SK-N-SH treated with all-trans-retinoic acid at 6 μM for 48 hours (cell line): ENCODE measurements around the gene AMH.

Experiments
- BACH2 ChIP-seq: fragments of 250-450 bp; sonication (Bioruptor Pico); IDR thresholded peaks from 2 replicates; pipeline ENCODE4 v1.9.0; 2021; ENCODE audit warnings: mild to moderate bottlenecking, borderline replicate concordance
- ISL1 ChIP-seq: fragments of 250-450 bp; sonication (Bioruptor Pico); IDR thresholded peaks from 2 replicates; pipeline ENCODE4 v2.1.2; 2022; ENCODE audit warnings: mild to moderate bottlenecking, moderate library complexity
- OSR1 ChIP-seq: fragments of 250-450 bp; sonication (Bioruptor Pico); IDR thresholded peaks from 2 replicates; pipeline ENCODE4 v1.8.0; 2022; ENCODE audit warnings: moderate library complexity, mild to moderate bottlenecking, inconsistent platforms
- RARB ChIP-seq: fragments of 250-450 bp; sonication (Bioruptor Pico); IDR thresholded peaks from 2 replicates; pipeline ENCODE4 v1.8.0; 2021; ENCODE audit warnings: mild to moderate bottlenecking, moderate library complexity
- SNAI2 ChIP-seq: fragments of 250-450 bp; sonication (Bioruptor Pico); IDR thresholded peaks from 2 replicates; pipeline ENCODE4 v1.5.0; 2020; ENCODE audit warnings: mild to moderate bottlenecking, moderate library complexity
- ZFP30 ChIP-seq: fragments of 450-650 bp; formaldehyde crosslinking; IDR thresholded peaks from 2 replicates; pipeline ENCODE4 v1.5.0; 2022; ENCODE audit warnings: mild to moderate bottlenecking, moderate library complexity
- ZNF70 ChIP-seq: fragments of 450-650 bp; formaldehyde crosslinking; IDR thresholded peaks from 2 replicates; pipeline ENCODE4 v1.5.0; 2020; ENCODE audit warnings: mild to moderate bottlenecking, moderate library complexity
- TF ChIP-seq, protein P1 (sequence below): fragments of 250-450 bp; sonication (Bioruptor Pico); IDR thresholded peaks from 2 replicates; pipeline ENCODE4 v1.5.1; 2020; ENCODE audit warnings: low read depth, mild to moderate bottlenecking, moderate library complexity
- TF ChIP-seq, protein P2 (sequence below): fragments of 250-450 bp; sonication (Bioruptor Pico); IDR thresholded peaks from 2 replicates; pipeline ENCODE4 v1.8.0; 2020; ENCODE audit warnings: mild to moderate bottlenecking, moderate library complexity, borderline replicate concordance
- TF ChIP-seq, protein P3 (sequence below): fragments of 250-450 bp; sonication (Bioruptor Pico); IDR thresholded peaks from 2 replicates; pipeline ENCODE4 v1.8.0; 2021; ENCODE audit warnings: low read depth, mild to moderate bottlenecking, moderate library complexity, borderline replicate concordance

DNA sequence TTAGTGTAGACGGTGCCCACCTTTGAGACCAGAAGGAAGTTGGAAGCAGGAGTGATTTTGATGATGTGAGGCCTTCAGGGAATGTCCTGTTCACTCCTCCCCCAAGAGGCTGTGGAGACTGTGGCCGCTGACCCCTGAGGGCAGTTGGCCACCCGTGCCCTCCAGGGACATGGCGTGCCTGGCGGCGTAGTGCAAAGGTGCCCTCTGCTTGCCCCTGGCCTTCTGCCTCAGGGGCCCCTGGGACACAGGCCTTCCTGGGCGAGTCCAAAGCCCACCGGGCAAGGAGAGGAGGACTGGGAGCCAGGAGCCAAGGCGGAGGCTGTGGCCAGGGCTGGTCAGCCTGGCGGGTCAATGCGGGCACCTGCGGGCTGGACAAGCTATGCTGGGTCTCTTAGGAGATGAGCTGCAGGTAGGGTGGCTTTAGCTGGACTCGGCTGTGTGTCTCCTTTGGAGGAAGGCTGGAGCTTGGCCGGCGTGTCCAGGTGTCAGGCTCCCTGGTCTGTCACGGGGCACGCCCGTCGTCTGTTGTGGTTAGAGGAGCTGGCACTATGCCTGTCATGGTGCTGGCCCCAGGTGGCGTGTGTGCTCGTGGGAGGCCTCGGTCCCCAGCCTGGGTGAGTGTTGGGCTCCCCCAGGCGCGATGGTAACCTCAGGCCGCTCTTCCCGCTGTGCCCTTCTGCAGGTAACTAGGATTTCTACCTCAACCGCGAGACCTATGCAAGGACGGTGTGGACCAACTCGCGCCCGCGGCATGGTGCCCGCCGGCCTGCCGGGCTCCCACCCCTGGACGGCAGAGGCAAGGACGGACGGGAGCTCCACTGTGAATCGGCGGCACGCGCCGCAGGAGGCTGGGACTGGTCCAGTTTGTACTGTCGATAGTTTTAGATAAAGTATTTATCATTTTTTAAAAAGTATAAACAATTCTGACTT lies 19.8 kb upstream of the AMH start:
- TF ChIP-seq, protein P1, sequence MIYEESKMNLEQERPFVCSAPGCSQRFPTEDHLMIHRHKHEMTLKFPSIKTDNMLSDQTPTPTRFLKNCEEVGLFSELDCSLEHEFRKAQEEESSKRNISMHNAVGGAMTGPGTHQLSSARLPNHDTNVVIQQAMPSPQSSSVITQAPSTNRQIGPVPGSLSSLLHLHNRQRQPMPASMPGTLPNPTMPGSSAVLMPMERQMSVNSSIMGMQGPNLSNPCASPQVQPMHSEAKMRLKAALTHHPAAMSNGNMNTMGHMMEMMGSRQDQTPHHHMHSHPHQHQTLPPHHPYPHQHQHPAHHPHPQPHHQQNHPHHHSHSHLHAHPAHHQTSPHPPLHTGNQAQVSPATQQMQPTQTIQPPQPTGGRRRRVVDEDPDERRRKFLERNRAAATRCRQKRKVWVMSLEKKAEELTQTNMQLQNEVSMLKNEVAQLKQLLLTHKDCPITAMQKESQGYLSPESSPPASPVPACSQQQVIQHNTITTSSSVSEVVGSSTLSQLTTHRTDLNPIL (CRISPR knock-in tag) = no peak
- TF ChIP-seq, protein P2, sequence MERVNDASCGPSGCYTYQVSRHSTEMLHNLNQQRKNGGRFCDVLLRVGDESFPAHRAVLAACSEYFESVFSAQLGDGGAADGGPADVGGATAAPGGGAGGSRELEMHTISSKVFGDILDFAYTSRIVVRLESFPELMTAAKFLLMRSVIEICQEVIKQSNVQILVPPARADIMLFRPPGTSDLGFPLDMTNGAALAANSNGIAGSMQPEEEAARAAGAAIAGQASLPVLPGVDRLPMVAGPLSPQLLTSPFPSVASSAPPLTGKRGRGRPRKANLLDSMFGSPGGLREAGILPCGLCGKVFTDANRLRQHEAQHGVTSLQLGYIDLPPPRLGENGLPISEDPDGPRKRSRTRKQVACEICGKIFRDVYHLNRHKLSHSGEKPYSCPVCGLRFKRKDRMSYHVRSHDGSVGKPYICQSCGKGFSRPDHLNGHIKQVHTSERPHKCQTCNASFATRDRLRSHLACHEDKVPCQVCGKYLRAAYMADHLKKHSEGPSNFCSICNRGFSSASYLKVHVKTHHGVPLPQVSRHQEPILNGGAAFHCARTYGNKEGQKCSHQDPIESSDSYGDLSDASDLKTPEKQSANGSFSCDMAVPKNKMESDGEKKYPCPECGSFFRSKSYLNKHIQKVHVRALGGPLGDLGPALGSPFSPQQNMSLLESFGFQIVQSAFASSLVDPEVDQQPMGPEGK (CRISPR knock-in tag) = no peak
- no peak for TF ChIP-seq RARB (CRISPR knock-in tag)
- no peak for TF ChIP-seq ZFP30
- TF ChIP-seq OSR1 = no peak
- TF ChIP-seq, protein P3, sequence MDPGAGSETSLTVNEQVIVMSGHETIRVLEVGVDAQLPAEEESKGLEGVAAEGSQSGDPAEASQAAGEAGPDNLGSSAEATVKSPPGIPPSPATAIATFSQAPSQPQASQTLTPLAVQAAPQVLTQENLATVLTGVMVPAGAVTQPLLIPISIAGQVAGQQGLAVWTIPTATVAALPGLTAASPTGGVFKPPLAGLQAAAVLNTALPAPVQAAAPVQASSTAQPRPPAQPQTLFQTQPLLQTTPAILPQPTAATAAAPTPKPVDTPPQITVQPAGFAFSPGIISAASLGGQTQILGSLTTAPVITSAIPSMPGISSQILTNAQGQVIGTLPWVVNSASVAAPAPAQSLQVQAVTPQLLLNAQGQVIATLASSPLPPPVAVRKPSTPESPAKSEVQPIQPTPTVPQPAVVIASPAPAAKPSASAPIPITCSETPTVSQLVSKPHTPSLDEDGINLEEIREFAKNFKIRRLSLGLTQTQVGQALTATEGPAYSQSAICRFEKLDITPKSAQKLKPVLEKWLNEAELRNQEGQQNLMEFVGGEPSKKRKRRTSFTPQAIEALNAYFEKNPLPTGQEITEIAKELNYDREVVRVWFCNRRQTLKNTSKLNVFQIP (CRISPR knock-in tag) = no peak
- no peak for TF ChIP-seq ISL1
- no peak for TF ChIP-seq BACH2 (CRISPR knock-in tag)
- no peak for TF ChIP-seq ZNF70 (CRISPR knock-in tag)
- TF ChIP-seq SNAI2 (CRISPR knock-in tag) = no peak
